Hepatocyte (in vitro differentiated cells): ENCODE data around the gene CLDN18. TPM values are rescaled to one million over a fixed set of nuclear protein-coding genes. Genes with fewer than 3 reads are reported as not detected.

Experiments
- DNase-seq: peaks from one replicate; pipeline ENCODE4 v3.0.0-alpha.2; 2016; ENCODE audit warnings: low spot score
- H2AFZ ChIP-seq: fragments of 200-600 bp; sonication (generic); 2 replicates; pipeline ENCODE4 v1.6.0; 2016; ENCODE audit warnings: antibody characterized with exemption, mild to moderate bottlenecking
- H3K27ac ChIP-seq: fragments of 200-600 bp; sonication (generic); 2 replicates; pipeline ENCODE4 v1.5.1; 2016; ENCODE audit warnings: mild to moderate bottlenecking
- H3K27me3 ChIP-seq: fragments of 200-600 bp; sonication (generic); 2 replicates; pipeline ENCODE4 v1.6.1; 2016
- H3K36me3 ChIP-seq: fragments of 200-600 bp; sonication (generic); replicated peaks from 2 replicates; pipeline ENCODE4 v1.5.1; 2016; ENCODE audit warnings: low read depth; ENCODE audit not compliant: insufficient read depth
- H3K4me1 ChIP-seq: fragments of 200-600 bp; sonication (generic); 2 replicates; pipeline ENCODE4 v1.5.1; 2016; ENCODE audit warnings: mild to moderate bottlenecking, moderate library complexity; ENCODE audit not compliant: insufficient read depth
- H3K4me2 ChIP-seq: fragments of 200-600 bp; sonication (generic); 2 replicates; pipeline ENCODE4 v1.6.0; 2016
- H3K4me3 ChIP-seq: fragments of 200-600 bp; sonication (generic); 2 replicates; pipeline ENCODE4 v1.5.1; 2016; ENCODE audit warnings: mild to moderate bottlenecking
- H3K79me2 ChIP-seq: fragments of 200-600 bp; sonication (generic); 2 replicates; pipeline ENCODE4 v1.6.0; 2017; ENCODE audit warnings: mild to moderate bottlenecking
- H3K9me2 ChIP-seq: fragments of 200-600 bp; sonication (generic); replicated peaks from 2 replicates; pipeline ENCODE4 v1.6.0; 2017; ENCODE audit warnings: mild to moderate bottlenecking; ENCODE audit not compliant: insufficient read depth
- H3K9me3 ChIP-seq: fragments of 200-600 bp; sonication (generic); 2 replicates; pipeline ENCODE4 v1.5.1; 2016; ENCODE audit warnings: low read depth, mild to moderate bottlenecking
- H4K20me1 ChIP-seq: fragments of 200-600 bp; sonication (generic); 2 replicates; pipeline ENCODE4 v1.6.0; 2016; ENCODE audit warnings: mild to moderate bottlenecking; ENCODE audit not compliant: insufficient read depth, poor library complexity, severe bottlenecking
- EZH2 ChIP-seq: fragments of 200-600 bp; sonication (generic); IDR thresholded peaks from 2 replicates; pipeline ENCODE4 v1.6.1; 2016; ENCODE audit warnings: antibody characterized with exemption, mild to moderate bottlenecking, borderline replicate concordance
- EZH2phosphoT487 ChIP-seq: fragments of 200-600 bp; sonication (generic); IDR thresholded peaks from one replicate; pipeline ENCODE4 v1.6.1; 2018; ENCODE audit warnings: antibody characterized with exemption, mild to moderate bottlenecking, low read depth, moderate library complexity; ENCODE audit not compliant: unreplicated experiment, severe bottlenecking
- WGBS: methylation state at CpG from one replicate; pipeline ENCODE4 v1.1.6; 2016; ENCODE audit warnings: low lambda C conversion rate; ENCODE audit errors: missing lambda C conversion rate; 5-methylcytosine and 5-hydroxymethylcytosine counted together
- polyA plus RNA-seq: library from polyadenylated mRNA; unstranded; fragments of >200 nt; fragmentation: Nextera tagmentation; extraction: Ambion mirVana; gene quantifications from 2 replicates; pipeline ENCODE4 v1.2.1, GENCODE V29; 2016
- total RNA-seq: library from RNA; depleted of rRNA; stranded (reverse); fragments of >200 nt; gene quantifications from 2 replicates; pipeline ENCODE4 v1.2.3, GENCODE V29; 2014
- TF ChIP-seq, protein P1 (sequence below): fragments of 200-600 bp; sonication (generic); IDR thresholded peaks from 2 replicates; pipeline ENCODE4 v1.5.1; 2016; ENCODE audit warnings: antibody characterized with exemption, mild to moderate bottlenecking; ENCODE audit not compliant: poor library complexity

Gene CLDN18
- total and polyA plus RNA-seq, 2 experiments from 2014 or later: 36.4 to 73.0 TPM

DNA sequence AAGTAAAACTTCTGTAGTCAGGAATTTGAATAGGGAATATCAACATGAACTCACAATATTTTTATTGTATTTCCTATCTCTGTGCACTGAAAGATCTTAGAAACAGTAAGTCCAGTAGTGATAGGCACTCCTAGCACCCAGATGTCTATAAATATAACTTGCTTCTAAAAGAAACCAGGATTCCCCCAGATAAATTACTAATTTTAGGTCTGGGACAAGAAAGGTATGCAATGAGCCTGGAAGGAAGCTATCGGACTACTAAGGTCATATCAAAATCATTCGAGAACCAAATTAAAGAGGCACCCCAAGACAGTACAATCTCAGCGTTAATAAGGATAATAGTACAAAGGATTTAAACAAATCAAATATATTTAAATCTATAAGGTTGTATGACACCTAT, 47.4 kb downstream of the CLDN18 start:
- Histone ChIP-seq H4K20me1 (no peaks in the 10 kb centered on the region), H3K4me3 (no peak overlapping the region), H3K9me2 (no peaks in the 10 kb centered on the region), H3K4me2 (no peak overlapping the region), H3K27ac (no peak overlapping the region), H3K79me2 (no peaks in the 10 kb centered on the region), H3K9me3 (no peaks in the 10 kb centered on the region), H3K4me1 (no peaks in the 10 kb centered on the region), H3K36me3 (no peaks in the 10 kb centered on the region), H3K27me3 (no peaks in the 10 kb centered on the region), H2AFZ (no peak overlapping the region)
- no peak for TF ChIP-seq EZH2
- TF ChIP-seq EZH2phosphoT487: no peak
- TF ChIP-seq, protein P1, sequence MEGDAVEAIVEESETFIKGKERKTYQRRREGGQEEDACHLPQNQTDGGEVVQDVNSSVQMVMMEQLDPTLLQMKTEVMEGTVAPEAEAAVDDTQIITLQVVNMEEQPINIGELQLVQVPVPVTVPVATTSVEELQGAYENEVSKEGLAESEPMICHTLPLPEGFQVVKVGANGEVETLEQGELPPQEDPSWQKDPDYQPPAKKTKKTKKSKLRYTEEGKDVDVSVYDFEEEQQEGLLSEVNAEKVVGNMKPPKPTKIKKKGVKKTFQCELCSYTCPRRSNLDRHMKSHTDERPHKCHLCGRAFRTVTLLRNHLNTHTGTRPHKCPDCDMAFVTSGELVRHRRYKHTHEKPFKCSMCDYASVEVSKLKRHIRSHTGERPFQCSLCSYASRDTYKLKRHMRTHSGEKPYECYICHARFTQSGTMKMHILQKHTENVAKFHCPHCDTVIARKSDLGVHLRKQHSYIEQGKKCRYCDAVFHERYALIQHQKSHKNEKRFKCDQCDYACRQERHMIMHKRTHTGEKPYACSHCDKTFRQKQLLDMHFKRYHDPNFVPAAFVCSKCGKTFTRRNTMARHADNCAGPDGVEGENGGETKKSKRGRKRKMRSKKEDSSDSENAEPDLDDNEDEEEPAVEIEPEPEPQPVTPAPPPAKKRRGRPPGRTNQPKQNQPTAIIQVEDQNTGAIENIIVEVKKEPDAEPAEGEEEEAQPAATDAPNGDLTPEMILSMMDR: no peak
- 100% methylated on average over 3 of the region's 3 CpGs for WGBS
- no peak for DNase-seq

DNA sequence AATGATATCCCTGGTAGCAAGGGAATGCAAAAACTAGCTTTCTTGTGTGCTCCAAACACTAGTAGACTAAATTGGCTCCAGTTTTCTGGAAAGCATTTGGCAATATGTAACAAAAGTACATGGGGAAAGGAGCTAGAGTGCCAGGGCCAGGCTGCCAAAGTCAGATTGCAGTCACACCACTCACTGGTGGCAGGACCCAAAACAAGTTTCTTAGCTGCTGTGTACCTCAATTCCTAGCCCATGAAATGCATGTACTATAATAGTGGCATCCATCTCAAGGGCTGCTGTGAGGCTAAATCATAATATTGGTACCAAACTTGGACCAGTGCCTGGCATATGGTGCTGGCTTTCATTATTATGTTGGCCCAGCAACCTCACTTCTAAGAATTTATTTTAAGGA, 49.3 kb downstream of the CLDN18 start:
- Histone ChIP-seq H3K4me2 (no peak overlapping the region), H3K36me3 (no peaks in the 10 kb centered on the region), H2AFZ (no peak overlapping the region), H3K79me2 (no peaks in the 10 kb centered on the region), H3K4me1 (no peaks in the 10 kb centered on the region), H3K27me3 (no peaks in the 10 kb centered on the region), H4K20me1 (no peaks in the 10 kb centered on the region), H3K9me3 (no peaks in the 10 kb centered on the region), H3K4me3 (no peak overlapping the region), H3K9me2 (no peaks in the 10 kb centered on the region), H3K27ac (no peak overlapping the region)
- DNase-seq: no peak
- no peak for TF ChIP-seq EZH2phosphoT487
- TF ChIP-seq EZH2: no peak
- TF ChIP-seq, protein P1: no peak

DNA sequence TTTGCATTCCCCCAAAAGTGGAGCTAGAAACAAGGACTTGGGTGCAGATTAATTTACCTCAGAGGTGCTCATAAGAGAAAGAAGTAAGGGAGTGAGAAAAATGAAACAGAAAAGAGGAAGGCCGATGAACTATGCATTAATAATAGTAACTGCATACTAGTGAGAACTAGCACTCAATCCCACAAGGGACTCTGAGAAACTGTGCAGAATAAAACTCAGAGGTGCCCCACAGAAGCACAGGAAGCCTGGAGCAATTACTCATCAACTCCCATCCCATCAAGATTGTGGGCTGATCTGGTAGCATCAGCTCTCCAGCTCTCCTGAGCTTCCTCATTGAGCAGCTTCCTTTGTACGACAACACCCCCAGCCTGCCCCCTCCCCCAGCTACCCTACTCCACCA, 50.8 kb downstream of the CLDN18 start:
- H3K79me2 ChIP-seq: no peaks in the 10 kb centered on the region
- TF ChIP-seq, protein P1: no peak
- no peak for TF ChIP-seq EZH2phosphoT487
- TF ChIP-seq EZH2: no peak
- H4K20me1 ChIP-seq: no peaks in the 10 kb centered on the region
- H3K27me3 ChIP-seq: no peaks in the 10 kb centered on the region
- H3K4me1 ChIP-seq: no peaks in the 10 kb centered on the region
- no peaks in the 10 kb centered on the region for H3K36me3 ChIP-seq
- no peak for DNase-seq
- no peak overlapping the region for H3K4me2 ChIP-seq
- H3K27ac ChIP-seq: no peak overlapping the region
- no peaks in the 10 kb centered on the region for H3K9me2 ChIP-seq
- H3K9me3 ChIP-seq: no peaks in the 10 kb centered on the region
- no peak overlapping the region for H3K4me3 ChIP-seq
- no peak overlapping the region for H2AFZ ChIP-seq
- 94% methylated on average over 1 of the region's 2 CpGs for WGBS

DNA sequence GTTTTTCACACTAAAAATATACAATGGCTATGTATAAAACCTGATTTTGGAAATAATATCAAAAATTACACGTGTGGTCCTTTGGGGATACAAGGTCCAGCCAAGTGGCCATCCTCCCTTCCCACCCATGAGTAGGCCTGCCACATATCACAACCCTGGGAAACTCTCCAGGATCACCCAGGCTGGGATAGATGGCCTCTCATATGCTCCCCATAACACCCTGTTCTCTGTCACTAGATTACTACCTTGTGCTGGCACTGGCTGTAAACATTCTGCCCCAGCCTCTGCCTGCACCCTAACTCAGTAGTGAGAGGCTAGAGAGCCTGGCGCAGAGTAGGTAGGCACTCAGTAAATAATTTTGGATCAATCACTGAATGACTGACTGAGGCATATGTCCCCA, 52.1 kb downstream of the CLDN18 start:
- no peak for DNase-seq
- H3K9me3 ChIP-seq: no peaks in the 10 kb centered on the region
- no peaks in the 10 kb centered on the region for H3K36me3 ChIP-seq
- no peaks in the 10 kb centered on the region for H4K20me1 ChIP-seq
- TF ChIP-seq EZH2 (no peak), EZH2phosphoT487 (no peak)
- TF ChIP-seq, protein P1: no peak
- 98% methylated on average over 2 of the region's 2 CpGs for WGBS
- H3K27me3 ChIP-seq: no peaks in the 10 kb centered on the region
- H3K4me3 ChIP-seq: no peak overlapping the region
- no peak overlapping the region for H3K4me2 ChIP-seq
- no peaks in the 10 kb centered on the region for H3K79me2 ChIP-seq
- no peak overlapping the region for H3K27ac ChIP-seq
- no peaks in the 10 kb centered on the region for H3K9me2 ChIP-seq
- H3K4me1 ChIP-seq: no peaks in the 10 kb centered on the region
- H2AFZ ChIP-seq: no peak overlapping the region
